ENCODE measurements around the gene TXNL4A. TPM values are rescaled to one million over a fixed set of nuclear protein-coding genes. Genes with fewer than 3 reads are reported as not detected.

TXNL4A gene, protein sequence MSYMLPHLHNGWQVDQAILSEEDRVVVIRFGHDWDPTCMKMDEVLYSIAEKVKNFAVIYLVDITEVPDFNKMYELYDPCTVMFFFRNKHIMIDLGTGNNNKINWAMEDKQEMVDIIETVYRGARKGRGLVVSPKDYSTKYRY
- total RNA-seq (54.2 and 71.9 TPM in 2 replicates), polyA plus RNA-seq (227 and 254 TPM in 2 replicates)

DNA sequence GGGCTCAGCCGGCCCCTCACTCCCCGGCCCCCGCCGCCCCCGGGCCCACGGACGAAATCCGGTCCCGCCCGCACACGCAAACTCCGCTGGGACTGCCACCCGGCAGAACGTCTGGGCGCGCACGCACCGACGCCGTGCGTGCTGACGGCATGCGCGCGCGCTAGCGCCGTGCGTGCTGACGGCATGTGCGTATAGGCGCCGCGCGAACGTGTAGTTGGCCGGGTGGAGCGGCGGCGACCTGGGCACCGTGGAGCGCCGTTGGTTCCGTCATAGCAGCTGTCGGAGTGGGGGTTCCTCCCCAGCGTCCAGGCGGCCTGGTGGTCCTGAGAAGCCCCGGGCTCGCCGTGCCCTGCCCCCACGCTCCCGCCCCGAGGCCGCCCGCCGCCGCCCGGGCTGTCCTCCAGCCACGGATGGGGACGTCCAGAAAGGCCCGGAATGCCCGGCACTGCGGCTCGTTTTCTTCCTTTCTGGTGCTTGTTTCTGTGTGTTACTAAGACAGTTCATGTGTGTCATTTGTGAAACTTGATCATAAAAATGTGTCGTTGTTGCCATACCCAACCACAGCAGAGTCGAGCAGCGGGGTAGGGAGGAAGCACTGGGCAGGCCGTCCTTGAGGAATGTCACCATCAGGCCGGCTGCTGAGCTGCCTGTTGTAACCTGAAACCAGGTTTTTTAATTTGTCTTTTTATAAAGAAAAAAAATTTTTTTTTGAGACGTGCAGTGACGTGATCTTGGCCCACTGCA is at the start of gene TXNL4A:
Gene TXNL4A, minus strand, starts transcription at position 113 of the 744 bp plus-strand sequence. CDS start 171 bp downstream, outside the sequence.
- WGBS (ENCODE audit: low lambda C conversion rate, missing lambda C conversion rate): under 1% methylated on average over 29 of the region's 71 CpGs
- TF ChIP-seq EZH2phosphoT487 (IDR thresholded peaks at IDR 0.05; ENCODE audit: low read depth, severe bottlenecking, unreplicated experiment) (no peak), EZH2 (IDR thresholded peaks at IDR 0.05; ENCODE audit: borderline replicate concordance) (no peak)
- TF ChIP-seq, protein P1, sequence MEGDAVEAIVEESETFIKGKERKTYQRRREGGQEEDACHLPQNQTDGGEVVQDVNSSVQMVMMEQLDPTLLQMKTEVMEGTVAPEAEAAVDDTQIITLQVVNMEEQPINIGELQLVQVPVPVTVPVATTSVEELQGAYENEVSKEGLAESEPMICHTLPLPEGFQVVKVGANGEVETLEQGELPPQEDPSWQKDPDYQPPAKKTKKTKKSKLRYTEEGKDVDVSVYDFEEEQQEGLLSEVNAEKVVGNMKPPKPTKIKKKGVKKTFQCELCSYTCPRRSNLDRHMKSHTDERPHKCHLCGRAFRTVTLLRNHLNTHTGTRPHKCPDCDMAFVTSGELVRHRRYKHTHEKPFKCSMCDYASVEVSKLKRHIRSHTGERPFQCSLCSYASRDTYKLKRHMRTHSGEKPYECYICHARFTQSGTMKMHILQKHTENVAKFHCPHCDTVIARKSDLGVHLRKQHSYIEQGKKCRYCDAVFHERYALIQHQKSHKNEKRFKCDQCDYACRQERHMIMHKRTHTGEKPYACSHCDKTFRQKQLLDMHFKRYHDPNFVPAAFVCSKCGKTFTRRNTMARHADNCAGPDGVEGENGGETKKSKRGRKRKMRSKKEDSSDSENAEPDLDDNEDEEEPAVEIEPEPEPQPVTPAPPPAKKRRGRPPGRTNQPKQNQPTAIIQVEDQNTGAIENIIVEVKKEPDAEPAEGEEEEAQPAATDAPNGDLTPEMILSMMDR (IDR thresholded peaks at IDR 0.05; ENCODE audit: poor library complexity): no peak
- Histone ChIP-seq H3K4me2 (peak within 1 kb of the TSS; percentile 79), H2AFZ (peak within 1 kb of the TSS; percentile 93), H3K27me3 (no peaks in the 10 kb centered on the region), H3K79me2 (peaks cover 49% of the 10 kb centered on the region), H3K9me2 (replicated peaks; ENCODE audit: insufficient read depth) (no peaks in the 10 kb centered on the region), H3K36me3 (replicated peaks; ENCODE audit: insufficient read depth, low read depth) (no peaks in the 10 kb centered on the region), H3K9me3 (ENCODE audit: low read depth) (no peaks in the 10 kb centered on the region), H3K4me1 (ENCODE audit: insufficient read depth) (peaks cover 13% of the 10 kb centered on the region), H4K20me1 (ENCODE audit: insufficient read depth, poor library complexity, severe bottlenecking) (peaks cover 34% of the 10 kb centered on the region), H3K27ac (peak within 1 kb of the TSS; percentile 99), H3K4me3 (peak within 1 kb of the TSS; percentile 82)
- DNase-seq (ENCODE audit: low spot score): peak; percentile 92

DNA sequence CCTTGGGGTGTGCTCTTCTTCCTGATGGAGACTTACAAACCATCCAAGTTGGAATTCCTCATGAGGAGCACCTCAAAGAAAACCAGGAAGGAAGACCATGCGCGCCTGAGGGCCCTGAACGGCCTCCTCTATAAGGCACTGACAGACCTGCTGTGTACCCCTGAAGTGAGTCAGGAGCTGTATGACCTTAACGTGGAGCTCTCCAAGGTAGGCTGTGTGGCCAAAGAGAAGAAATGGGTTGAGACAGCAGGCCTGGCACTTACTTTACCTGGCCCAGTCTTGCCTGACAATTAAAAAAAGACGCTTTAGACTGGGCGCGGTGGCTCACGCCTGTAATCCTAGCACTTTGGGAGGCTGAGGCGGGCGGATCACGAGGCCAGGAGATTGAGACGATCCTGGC is 48.9 kb upstream of the TXNL4A start:
- Histone ChIP-seq H3K79me2 (peaks cover 29% of the 10 kb centered on the region), H3K4me3 (no peak overlapping the region), H4K20me1 (ENCODE audit: insufficient read depth, poor library complexity, severe bottlenecking) (no peaks in the 10 kb centered on the region), H3K9me2 (replicated peaks; ENCODE audit: insufficient read depth) (no peaks in the 10 kb centered on the region), H3K36me3 (replicated peaks; ENCODE audit: insufficient read depth, low read depth) (no peaks in the 10 kb centered on the region), H2AFZ (no peak overlapping the region), H3K4me1 (ENCODE audit: insufficient read depth) (peaks cover 11% of the 10 kb centered on the region), H3K4me2 (no peak overlapping the region), H3K27ac (no peak overlapping the region), H3K27me3 (no peaks in the 10 kb centered on the region), H3K9me3 (ENCODE audit: low read depth) (no peaks in the 10 kb centered on the region)
- TF ChIP-seq, protein P1 (IDR thresholded peaks at IDR 0.05; ENCODE audit: poor library complexity): no peak
- TF ChIP-seq EZH2 (IDR thresholded peaks at IDR 0.05; ENCODE audit: borderline replicate concordance): no peak
- TF ChIP-seq EZH2phosphoT487 (IDR thresholded peaks at IDR 0.05; ENCODE audit: low read depth, severe bottlenecking, unreplicated experiment): no peak
- 98% methylated on average over 12 of the region's 12 CpGs for WGBS (ENCODE audit: low lambda C conversion rate, missing lambda C conversion rate)
- DNase-seq (ENCODE audit: low spot score): no peak

DNA sequence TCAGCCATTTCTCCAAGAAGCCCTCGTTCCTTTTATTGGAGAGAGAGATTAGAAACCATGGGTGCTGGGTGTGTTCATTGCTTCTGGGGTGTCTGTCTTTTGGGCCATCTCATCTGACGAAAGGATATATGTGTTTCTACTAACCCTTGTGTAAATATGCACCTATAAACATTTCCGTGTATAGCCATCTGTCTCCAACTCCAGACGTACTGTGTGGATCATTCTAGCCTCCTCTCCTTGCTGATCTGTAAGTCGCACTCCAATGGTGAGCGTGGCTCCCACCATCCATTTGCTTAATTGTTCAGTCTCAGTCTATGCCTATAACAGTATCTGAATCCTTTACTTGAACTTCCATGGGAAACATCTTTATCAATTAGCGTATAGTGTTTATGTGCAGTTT is 47.6 kb upstream of the TXNL4A start:
- Histone ChIP-seq H3K4me2 (peak overlapping the region; percentile 92), H3K4me3 (no peak overlapping the region), H3K79me2 (peaks cover 29% of the 10 kb centered on the region), H3K4me1 (ENCODE audit: insufficient read depth) (peaks cover 11% of the 10 kb centered on the region), H2AFZ (no peak overlapping the region), H3K27ac (no peak overlapping the region), H3K27me3 (no peaks in the 10 kb centered on the region), H3K9me2 (replicated peaks; ENCODE audit: insufficient read depth) (no peaks in the 10 kb centered on the region), H3K36me3 (replicated peaks; ENCODE audit: insufficient read depth, low read depth) (no peaks in the 10 kb centered on the region), H4K20me1 (ENCODE audit: insufficient read depth, poor library complexity, severe bottlenecking) (no peaks in the 10 kb centered on the region), H3K9me3 (ENCODE audit: low read depth) (no peaks in the 10 kb centered on the region)
- WGBS (ENCODE audit: low lambda C conversion rate, missing lambda C conversion rate): 87% methylated on average over 7 of the region's 7 CpGs
- no peak for TF ChIP-seq EZH2phosphoT487 (IDR thresholded peaks at IDR 0.05; ENCODE audit: low read depth, severe bottlenecking, unreplicated experiment)
- TF ChIP-seq EZH2 (IDR thresholded peaks at IDR 0.05; ENCODE audit: borderline replicate concordance): no peak
- TF ChIP-seq, protein P1 (IDR thresholded peaks at IDR 0.05; ENCODE audit: poor library complexity): no peak
- DNase-seq (ENCODE audit: low spot score): no peak

Data from hepatocyte (in vitro differentiated cells).